HG02943 (cell line): ENCODE measurements around the gene TIGD6.
"Not testable (repeated sequence)": the region's sequence is repeated elsewhere in the genome, so short reads cannot be mapped to it uniquely, and the experiment has no call there.

Experiments
- ATAC-seq: cut with Tn5 transposase; IDR thresholded peaks from one replicate; pipeline ENCODE4 v1.9.1; 2021; ENCODE audit warnings: mild to moderate bottlenecking, low read depth, moderate library complexity; ENCODE audit not compliant: unreplicated experiment

TIGD6 gene

GRCh38 chr5:149944666-149945065 is 55.8 kb downstream of the TIGD6 start, which contains the start of gene PDE6A:
Gene PDE6A (minus strand): TSS chr5:149944793. CDS start chr5:149944673, 120 bp downstream.
- no peak for ATAC-seq

- ATAC-seq, result not testable (repeated sequence)
These were observed 57.1 kb downstream of the TIGD6 start for GRCh38 chr5:149943177-149943949.
